ENCODE results near the gene ADCY5. TPM values are rescaled to one million over a fixed set of nuclear protein-coding genes. Genes with fewer than 3 reads are reported as not detected.

ADCY5 gene
- total RNA-seq, 1 experiment from 2014 or later, result 0.24 TPM

GRCh38 chr3:123324880-123325765 is 123.8 kb downstream of the ADCY5 start:
- no TSS peak for BruUV-seq (replicated peaks)
- Histone ChIP-seq H2AFZ (no peak overlapping the region), H3K36me3 (ENCODE audit: low read depth) (no peaks in the 10 kb centered on the region), H3K9me2 (ENCODE audit: insufficient read depth) (no peaks in the 10 kb centered on the region), H3K4me2 (no peak overlapping the region), H3K79me2 (ENCODE audit: low read depth) (no peaks in the 10 kb centered on the region), H3F3A (ENCODE audit: insufficient read depth, low read depth) (no peaks in the 10 kb centered on the region), H4K20me1 (ENCODE audit: insufficient read depth) (no peaks in the 10 kb centered on the region), H3K4me1 (replicated peaks; ENCODE audit: insufficient read depth) (no peaks in the 10 kb centered on the region), H3K27me3 (ENCODE audit: insufficient read depth, low read depth) (no peaks in the 10 kb centered on the region), H3K4me3 (no peak overlapping the region), H3K9me3 (ENCODE audit: insufficient read depth, low read depth) (no peaks in the 10 kb centered on the region), H3K27ac (no peak overlapping the region)
- CTCF ChIA-PET, result no interaction called here
- no peak for TF ChIP-seq EZH2 (IDR thresholded peaks at IDR 0.05; ENCODE audit: low read depth)
- TF ChIP-seq CTCF (conservative IDR thresholded peaks at IDR 0.05), result no peak
- POLR2A ChIA-PET (ENCODE audit: unreplicated experiment), result no interaction called here
- intact Hi-C loops (cut with micrococcal nuclease; ENCODE audit: unreplicated experiment), result loop anchor here (5.0 to 10.0 kb wide), 3 partner anchors 232 to 1230 kb away; no protein-coding TSS in a partner anchor
- no peak for DNase-seq

DNA sequence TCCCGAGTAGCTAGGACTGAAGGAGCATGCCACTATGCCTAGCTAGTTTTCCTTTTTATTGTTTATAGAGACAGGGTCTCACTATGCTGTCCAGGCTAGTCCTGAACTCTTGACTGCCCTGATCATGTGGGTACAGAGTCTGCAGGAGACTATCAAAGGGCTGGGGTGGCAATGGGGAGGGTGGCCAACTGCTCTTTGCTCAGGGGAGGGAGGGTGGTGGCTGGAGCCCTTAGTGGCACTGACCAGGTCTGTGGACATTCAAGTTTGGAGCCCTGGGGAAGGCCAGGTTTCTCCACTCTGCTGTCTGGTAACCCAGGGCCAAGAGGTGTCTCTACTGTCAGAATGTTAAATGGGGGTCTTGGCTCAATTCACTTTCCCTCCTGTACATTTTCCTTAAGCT is 125.1 kb downstream of the ADCY5 start:
- H3K4me3 ChIP-seq, result no peak overlapping the region
- ChIA-PET POLR2A (ENCODE audit: unreplicated experiment) (no interaction called here), CTCF (no interaction called here)
- intact Hi-C loops (cut with micrococcal nuclease; ENCODE audit: unreplicated experiment), result loop anchor here (10.0 kb wide), 2 partner anchors 401 to 1231 kb away; no protein-coding TSS in a partner anchor
- DNase-seq, result no peak
- no peaks in the 10 kb centered on the region for H4K20me1 ChIP-seq (ENCODE audit: insufficient read depth)
- H3K79me2 ChIP-seq (ENCODE audit: low read depth), result no peaks in the 10 kb centered on the region
- H3K27me3 ChIP-seq (ENCODE audit: insufficient read depth, low read depth), result no peaks in the 10 kb centered on the region
- no peaks in the 10 kb centered on the region for H3K4me1 ChIP-seq (replicated peaks; ENCODE audit: insufficient read depth)
- TF ChIP-seq CTCF (conservative IDR thresholded peaks at IDR 0.05), result no peak
- H3K9me3 ChIP-seq (ENCODE audit: insufficient read depth, low read depth), result no peaks in the 10 kb centered on the region
- H3K9me2 ChIP-seq (ENCODE audit: insufficient read depth), result no peaks in the 10 kb centered on the region
- no peaks in the 10 kb centered on the region for H3K36me3 ChIP-seq (ENCODE audit: low read depth)
- H3F3A ChIP-seq (ENCODE audit: insufficient read depth, low read depth), result no peaks in the 10 kb centered on the region
- no TSS peak for BruUV-seq (replicated peaks)
- no peak overlapping the region for H2AFZ ChIP-seq
- H3K4me2 ChIP-seq, result no peak overlapping the region
- no peak overlapping the region for H3K27ac ChIP-seq

DNA sequence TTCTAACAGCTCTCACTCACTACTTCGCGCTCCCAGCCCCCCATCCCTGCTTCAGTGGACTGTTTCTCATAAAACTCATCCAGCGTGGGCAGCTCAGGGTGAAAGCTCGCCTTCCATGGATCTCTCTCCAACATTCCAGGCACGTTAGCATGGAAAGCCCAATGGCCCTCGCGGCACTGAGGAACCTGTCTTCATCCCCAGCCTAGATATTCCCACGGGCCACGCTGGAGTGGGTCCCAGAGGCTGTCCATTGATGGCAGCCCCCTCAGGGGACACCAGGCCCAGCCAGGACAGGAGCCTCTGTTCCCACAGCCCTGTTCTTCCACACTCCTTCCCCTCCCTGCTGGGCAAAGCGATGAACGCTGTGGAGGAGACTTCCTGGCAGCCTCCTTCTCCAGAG is 126.0 kb downstream of the ADCY5 start:
- no TSS peak for BruUV-seq (replicated peaks)

More for the DNA sequence above, 126.0 kb downstream of the ADCY5 start:
- Histone ChIP-seq H4K20me1 (ENCODE audit: insufficient read depth) (no peaks in the 10 kb centered on the region), H3K27ac (no peak overlapping the region), H3K9me3 (ENCODE audit: insufficient read depth, low read depth) (no peaks in the 10 kb centered on the region), H3K9me2 (ENCODE audit: insufficient read depth) (no peaks in the 10 kb centered on the region), H3K79me2 (ENCODE audit: low read depth) (no peaks in the 10 kb centered on the region), H3K36me3 (ENCODE audit: low read depth) (no peaks in the 10 kb centered on the region), H3K4me2 (no peak overlapping the region), H3F3A (ENCODE audit: insufficient read depth, low read depth) (no peaks in the 10 kb centered on the region), H3K4me3 (no peak overlapping the region), H2AFZ (no peak overlapping the region), H3K27me3 (ENCODE audit: insufficient read depth, low read depth) (no peaks in the 10 kb centered on the region), H3K4me1 (replicated peaks; ENCODE audit: insufficient read depth) (no peaks in the 10 kb centered on the region)
- no peak for DNase-seq
- POLR2A ChIA-PET (ENCODE audit: unreplicated experiment), result no interaction called here
- TF ChIP-seq CTCF (conservative IDR thresholded peaks at IDR 0.05), result no peak
- no peak for TF ChIP-seq EZH2 (IDR thresholded peaks at IDR 0.05; ENCODE audit: low read depth)
- CTCF ChIA-PET, result no interaction called here
- intact Hi-C loops (cut with micrococcal nuclease; ENCODE audit: unreplicated experiment), result loop anchor here (10.0 kb wide), 2 partner anchors 402 to 1232 kb away; no protein-coding TSS in a partner anchor
